Measurements from ENCODE around the gene DTX4. TPM values are rescaled to one million over a fixed set of nuclear protein-coding genes. Genes with fewer than 3 reads are reported as not detected.
"Not testable (repeated sequence)": the region's sequence is repeated elsewhere in the genome, so short reads cannot be mapped to it uniquely, and the experiment has no call there.

The DTX4 gene
- not detected in 2 replicates for total RNA-seq (2014; rRNA removed; shearing (Covaris generic))

GRCh38 chr11:59171508-59172322 is at the start of gene DTX4:
Gene DTX4, plus strand, starts transcription at chr11:59172132. Its CDS starts 464 bp downstream, at chr11:59172596.
- peak; percentile 91 for DNase-seq (ENCODE audit: low read depth)

GRCh38 chr11:59135648-59136461 is 36.1 kb upstream of the DTX4 start:
- DNase-seq (ENCODE audit: low read depth) = peak; percentile 81

GRCh38 chr11:59136551-59136950 is 35.4 kb upstream of the DTX4 start:
- not testable (repeated sequence) for DNase-seq (ENCODE audit: low read depth)

GRCh38 chr11:59137190-59137589 is 34.7 kb upstream of the DTX4 start:
- no peak for DNase-seq (ENCODE audit: low read depth)

GRCh38 chr11:59138643-59139042 is 33.3 kb upstream of the DTX4 start:
- DNase-seq (ENCODE audit: low read depth) = no peak

GRCh38 chr11:59141191-59141590 is 30.7 kb upstream of the DTX4 start:
- no peak for DNase-seq (ENCODE audit: low read depth)

- no peak for DNase-seq (ENCODE audit: low read depth)
These were observed 30.1 kb upstream of the DTX4 start for GRCh38 chr11:59141673-59142460.

- DNase-seq (ENCODE audit: low read depth) = peak; percentile 91
These were observed 29.1 kb upstream of the DTX4 start, which contains the start of gene FAM111A for GRCh38 chr11:59142530-59143507. Gene FAM111A, plus strand, starts transcription at chr11:59142856. Its CDS starts 6,017 bp downstream, at chr11:59148873.

GRCh38 chr11:59144096-59144495 is 27.8 kb upstream of the DTX4 start:
- no peak for DNase-seq (ENCODE audit: low read depth)

- DNase-seq (ENCODE audit: low read depth) = peak; percentile 89
These were observed 27.2 kb upstream of the DTX4 start for GRCh38 chr11:59144579-59145345.

GRCh38 chr11:59145534-59145933 is 26.4 kb upstream of the DTX4 start:
- no peak for DNase-seq (ENCODE audit: low read depth)

- DNase-seq (ENCODE audit: low read depth) = no peak
These were observed 20.2 kb upstream of the DTX4 start for GRCh38 chr11:59151761-59152160.

GRCh38 chr11:59152312-59152951 is 19.5 kb upstream of the DTX4 start:
- DNase-seq (ENCODE audit: low read depth) = no peak

- DNase-seq (ENCODE audit: low read depth) = no peak
These were observed 17.3 kb upstream of the DTX4 start for GRCh38 chr11:59154610-59155009.

GRCh38 chr11:59157433-59157832 is 14.5 kb upstream of the DTX4 start:
- no peak for DNase-seq (ENCODE audit: low read depth)

GRCh38 chr11:59158206-59159068 is 13.5 kb upstream of the DTX4 start:
- peak; percentile 62 for DNase-seq (ENCODE audit: low read depth)

GRCh38 chr11:59164028-59164427 is 7.9 kb upstream of the DTX4 start:
- DNase-seq (ENCODE audit: low read depth) = no peak

- no peak for DNase-seq (ENCODE audit: low read depth)
These were observed 580 bp downstream of the DTX4 start for GRCh38 chr11:59172345-59173079.
